GOT3 (cell line): ENCODE data around the gene UBE2Q2.
"Not testable (repeated sequence)": the region's sequence is repeated elsewhere in the genome, so short reads cannot be mapped to it uniquely, and the experiment has no call there.

ENCODE experiments used
- DNase-seq: peaks from one replicate; lab custom pipeline; 2025; ENCODE audit warnings: mixed read lengths; lab: John Stamatoyannopoulos, UW

UBE2Q2 gene

DNA sequence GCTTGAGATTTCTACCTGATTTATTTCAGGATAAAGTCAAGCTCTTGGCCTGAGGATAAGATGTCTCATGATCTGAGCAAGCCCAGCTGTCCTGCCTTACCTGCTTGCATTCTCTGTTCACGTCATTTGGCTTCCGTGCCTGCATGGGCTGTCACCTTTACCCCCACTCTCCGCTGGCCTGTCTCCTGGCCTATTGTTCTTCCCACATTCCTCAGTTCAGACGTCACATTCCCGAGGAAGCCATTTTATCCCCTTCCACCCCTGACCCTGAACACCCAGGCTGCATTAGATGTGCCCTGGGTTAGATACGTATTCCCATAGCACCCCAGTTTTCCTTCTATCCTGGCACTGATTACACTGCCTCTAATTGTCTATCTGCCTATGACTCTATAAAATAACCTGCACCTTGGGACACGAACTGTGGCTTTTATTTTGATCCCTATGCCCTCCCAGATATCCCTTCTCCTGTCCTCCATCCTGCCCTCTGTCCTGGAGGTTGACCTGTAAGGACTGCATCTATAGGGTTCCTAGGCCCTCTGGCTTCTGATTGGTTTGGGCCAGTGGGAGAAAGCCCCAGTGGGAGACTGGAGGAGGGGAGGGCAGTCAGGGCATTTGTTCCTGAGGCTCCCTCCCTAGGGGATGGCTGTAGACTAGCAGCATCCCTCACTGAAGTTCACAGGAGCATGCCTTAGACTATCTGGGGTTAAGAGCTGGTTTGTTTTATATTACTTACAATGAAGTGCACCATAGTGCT is 19.2 kb upstream of the UBE2Q2 start:
- no peak for DNase-seq

- DNase-seq = no peak
These were observed 15.6 kb upstream of the UBE2Q2 start for GRCh38 chr15:75827691-75828090.

DNA sequence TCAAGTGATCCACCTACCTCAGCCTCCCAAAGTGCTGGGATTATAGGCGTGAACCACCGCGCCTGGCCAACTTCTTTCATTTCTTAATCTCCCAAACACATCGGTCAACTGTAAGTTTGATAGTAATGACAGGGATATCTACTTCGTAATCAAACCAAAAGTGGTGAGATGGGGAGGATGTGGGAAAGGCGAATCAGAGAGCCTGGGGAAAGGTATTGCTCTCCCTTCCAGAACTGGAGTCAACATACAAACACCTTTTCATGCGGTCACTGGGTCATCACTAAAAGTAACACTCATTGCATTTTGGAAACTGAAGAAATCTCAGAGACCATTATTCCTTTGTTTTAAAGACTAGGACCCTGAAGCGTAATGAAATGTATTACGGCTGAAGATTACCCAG is 14.8 kb upstream of the UBE2Q2 start:
- DNase-seq = no peak

- no peak for DNase-seq
These were observed 12.1 kb upstream of the UBE2Q2 start for GRCh38 chr15:75830910-75831805.

DNA sequence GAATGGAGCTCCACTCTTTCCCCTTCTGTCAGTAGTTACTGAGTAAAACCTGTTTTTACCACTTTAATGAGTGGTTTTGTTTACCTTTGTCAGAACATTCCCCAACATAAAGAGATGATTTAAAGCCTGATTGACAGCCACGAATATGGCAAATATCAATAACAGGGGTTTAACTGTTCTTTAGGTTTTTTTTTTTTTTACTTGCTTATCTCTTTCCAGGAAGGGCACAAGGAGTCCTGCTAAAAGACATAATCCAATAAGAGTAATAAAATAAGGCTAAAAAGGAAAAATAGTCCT is 11.5 kb upstream of the UBE2Q2 start:
- DNase-seq = no peak

- no peak for DNase-seq
These were observed 11.1 kb upstream of the UBE2Q2 start for GRCh38 chr15:75832114-75832513.

DNA sequence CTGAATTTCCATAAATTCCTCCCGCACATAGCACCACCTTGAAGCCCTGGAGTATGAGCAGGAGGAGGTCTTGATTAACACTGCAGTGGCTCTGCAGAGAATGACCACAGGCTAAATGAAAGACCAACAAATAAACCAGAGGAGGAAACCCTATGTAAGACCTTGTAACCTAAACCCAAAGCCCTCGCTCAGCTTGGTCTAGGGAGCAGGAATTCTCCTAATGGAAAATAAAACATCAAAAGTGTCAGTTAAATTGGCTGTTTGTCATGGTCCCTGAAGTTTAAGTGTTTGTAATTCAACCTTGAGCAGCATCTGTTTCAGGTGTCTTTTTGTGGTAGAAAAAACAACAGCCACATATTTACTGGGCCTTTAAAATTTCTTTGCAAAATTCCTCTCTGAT is 9.2 kb upstream of the UBE2Q2 start:
- DNase-seq = no peak

GRCh38 chr15:75835990-75836958 is 7.0 kb upstream of the UBE2Q2 start:
- DNase-seq = no peak

DNA sequence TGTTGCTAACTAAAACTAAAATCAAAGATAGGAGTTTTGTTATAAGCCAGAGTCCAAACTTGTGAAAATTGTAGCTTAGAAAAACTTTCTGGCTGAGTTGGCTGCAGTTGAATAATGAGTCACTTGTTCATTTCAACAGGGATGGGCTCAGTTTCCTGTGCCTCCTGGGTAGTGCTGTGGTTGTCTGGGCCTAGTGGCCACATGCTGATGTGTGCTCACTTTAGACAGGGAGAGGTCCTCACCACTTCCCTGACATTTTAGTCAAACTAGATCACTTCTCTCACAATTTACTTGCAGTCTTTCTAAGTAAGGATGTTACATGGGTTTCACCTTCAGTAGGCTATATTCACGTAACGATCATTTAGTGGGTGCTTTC is 6.3 kb upstream of the UBE2Q2 start:
- DNase-seq = no peak

DNA sequence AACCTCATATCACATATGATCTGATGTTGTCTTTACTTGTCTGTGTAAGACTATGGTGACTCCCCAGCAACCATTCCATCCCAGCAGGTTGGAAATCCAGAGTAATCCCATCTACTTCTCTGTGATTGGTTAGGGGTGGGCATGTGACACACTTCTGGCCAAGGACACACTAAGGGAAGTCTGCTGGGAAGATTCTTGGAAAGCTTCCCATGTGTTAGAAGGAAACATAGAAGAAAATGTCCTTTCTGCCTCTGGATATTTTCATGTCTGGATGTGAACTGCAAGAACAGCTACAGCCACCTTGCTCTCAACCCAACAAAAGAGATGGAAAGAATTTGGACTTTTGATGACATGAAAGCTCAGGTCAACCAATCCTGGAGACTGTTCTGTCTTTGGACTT is 2.6 kb upstream of the UBE2Q2 start:
- DNase-seq = no peak

DNA sequence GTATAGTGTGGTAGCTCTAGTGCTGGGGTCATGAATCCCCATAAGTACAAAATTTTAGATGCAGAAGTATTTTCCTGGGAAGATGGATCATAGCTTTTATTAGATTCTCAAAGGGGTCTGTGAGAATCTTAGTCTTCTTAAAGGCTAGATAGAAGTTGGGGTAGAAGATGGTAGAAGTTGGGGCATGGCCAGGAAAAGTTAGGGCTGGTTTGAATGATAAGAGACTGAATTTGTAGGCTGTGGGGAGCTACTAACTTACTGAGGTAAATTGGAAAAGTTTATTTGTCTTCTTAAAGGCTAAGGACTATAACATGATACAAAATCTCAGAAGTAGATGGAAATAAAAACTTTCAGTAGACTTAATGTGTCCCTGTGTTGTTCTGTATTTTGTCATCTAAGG is 1.6 kb upstream of the UBE2Q2 start:
- DNase-seq = no peak

- DNase-seq = peak; percentile 27
These were observed 683 bp downstream of the UBE2Q2 start for GRCh38 chr15:75843678-75844581.

- no peak for DNase-seq
These were observed 1.5 kb downstream of the UBE2Q2 start for GRCh38 chr15:75844629-75845335.

- no peak for DNase-seq
These were observed 5.9 kb downstream of the UBE2Q2 start for GRCh38 chr15:75849167-75849566.

DNA sequence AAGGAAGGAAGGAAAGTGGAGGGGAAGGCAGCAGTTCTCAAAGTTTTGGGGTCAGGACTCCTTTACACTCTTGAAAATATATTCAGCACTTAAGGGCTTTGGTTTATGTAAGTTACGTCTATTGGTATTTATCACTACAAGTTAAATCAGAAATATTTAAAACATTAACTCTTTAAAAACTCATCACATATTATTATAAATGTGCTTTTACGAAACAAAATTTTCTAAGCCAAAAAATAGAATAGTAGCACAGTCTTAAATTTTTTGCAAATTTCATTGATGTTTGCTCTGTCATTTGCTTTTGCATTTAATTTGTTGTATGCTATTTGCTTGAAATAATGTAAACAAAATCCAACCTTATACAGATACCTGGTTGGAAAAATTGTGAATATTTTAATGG is 7.5 kb downstream of the UBE2Q2 start:
- DNase-seq = no peak

GRCh38 chr15:75851566-75851965 is 8.3 kb downstream of the UBE2Q2 start:
- not testable (repeated sequence) for DNase-seq

- no peak for DNase-seq
These were observed 14.6 kb downstream of the UBE2Q2 start for GRCh38 chr15:75857886-75858285.

DNA sequence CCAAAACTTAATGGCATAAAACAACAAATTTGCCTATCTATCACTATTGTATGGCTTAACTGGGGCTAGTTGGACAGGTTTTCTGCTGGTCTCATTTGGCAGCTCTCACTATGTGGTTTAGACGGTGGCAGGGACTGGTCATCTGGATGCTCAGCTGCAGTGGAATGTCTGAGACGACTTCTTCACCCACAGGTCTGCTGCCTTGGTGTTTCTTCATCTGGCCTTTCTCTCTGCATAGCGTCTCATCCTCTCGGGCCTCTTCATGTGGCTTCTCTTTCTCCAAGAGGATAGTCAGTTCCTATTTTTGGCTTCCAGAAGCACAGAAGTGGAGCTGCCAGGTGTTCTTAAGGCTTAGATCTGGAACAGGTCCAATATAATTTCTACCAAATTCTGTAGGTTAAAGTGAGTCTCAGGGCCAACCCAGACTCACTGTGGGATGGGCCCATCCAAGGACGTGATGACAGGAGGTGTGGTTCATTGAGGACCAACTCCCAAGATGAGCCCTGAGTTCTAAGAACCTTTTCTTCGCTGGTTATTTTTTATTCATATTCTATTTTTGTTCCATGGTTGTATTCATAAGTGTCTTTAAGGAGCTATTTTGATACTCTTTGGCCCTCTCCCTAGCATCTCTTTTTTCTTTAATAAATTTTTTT is 18.6 kb downstream of the UBE2Q2 start:
- DNase-seq = no peak

- no peak for DNase-seq
These were observed 19.5 kb downstream of the UBE2Q2 start for GRCh38 chr15:75862796-75863195.
